ENCODE data around the gene NASP.
A peak's percentile ranks its signal among the peaks of the same experiment; 100 is the strongest.

Gene NASP

DNA sequence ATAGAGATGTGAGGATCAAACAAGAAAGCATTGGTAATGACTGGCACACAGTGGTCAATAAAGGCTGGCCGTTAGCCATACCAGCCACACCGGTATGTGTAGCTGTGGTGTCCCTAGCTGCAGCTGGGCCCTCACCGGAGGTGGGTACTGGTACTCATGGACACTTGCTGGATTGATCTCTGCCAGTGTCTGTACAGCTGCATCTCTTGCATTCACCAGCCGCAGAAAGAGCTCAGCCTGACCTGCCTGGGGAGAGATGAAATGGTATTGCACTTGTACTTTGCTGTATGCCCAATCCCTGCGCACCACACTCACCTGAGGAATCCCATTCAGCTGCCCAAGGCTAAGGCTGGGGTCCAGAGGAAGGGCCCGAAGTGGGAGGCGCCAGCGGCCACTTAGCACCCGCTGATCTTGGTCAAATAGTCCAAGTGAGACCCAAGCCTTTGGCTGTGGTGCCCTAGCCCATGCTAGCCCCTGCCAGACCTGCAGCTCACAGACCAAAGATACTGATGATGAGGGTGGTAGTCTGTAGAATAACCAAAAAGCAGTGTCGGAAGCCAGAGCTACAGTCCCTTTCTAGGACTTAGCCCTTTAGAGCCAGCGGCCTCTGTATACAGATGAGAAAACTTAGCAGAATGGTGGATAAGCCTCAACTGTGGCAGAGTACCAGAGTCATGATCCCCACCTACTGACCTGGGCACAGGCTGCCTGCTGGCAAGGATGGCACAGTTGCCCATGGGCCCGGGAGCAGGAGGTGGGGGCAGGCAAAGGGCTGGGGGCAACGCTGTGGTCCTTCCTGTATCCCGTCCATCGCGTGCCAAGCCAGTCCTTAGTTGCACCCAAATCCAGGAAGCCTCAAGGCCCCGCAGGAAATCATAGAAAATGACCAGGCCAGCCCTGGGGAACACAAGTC, 37.0 kb downstream of the NASP start:
- no peak for DNase-seq (ENCODE audit: low read depth)

- no peak for DNase-seq (ENCODE audit: low read depth)
Observed at GRCh38 chr1:45621501-45621836, 37.6 kb downstream of the NASP start.

- no peak for DNase-seq (ENCODE audit: low read depth)
Observed at GRCh38 chr1:45621895-45622523, 38.2 kb downstream of the NASP start.

DNA sequence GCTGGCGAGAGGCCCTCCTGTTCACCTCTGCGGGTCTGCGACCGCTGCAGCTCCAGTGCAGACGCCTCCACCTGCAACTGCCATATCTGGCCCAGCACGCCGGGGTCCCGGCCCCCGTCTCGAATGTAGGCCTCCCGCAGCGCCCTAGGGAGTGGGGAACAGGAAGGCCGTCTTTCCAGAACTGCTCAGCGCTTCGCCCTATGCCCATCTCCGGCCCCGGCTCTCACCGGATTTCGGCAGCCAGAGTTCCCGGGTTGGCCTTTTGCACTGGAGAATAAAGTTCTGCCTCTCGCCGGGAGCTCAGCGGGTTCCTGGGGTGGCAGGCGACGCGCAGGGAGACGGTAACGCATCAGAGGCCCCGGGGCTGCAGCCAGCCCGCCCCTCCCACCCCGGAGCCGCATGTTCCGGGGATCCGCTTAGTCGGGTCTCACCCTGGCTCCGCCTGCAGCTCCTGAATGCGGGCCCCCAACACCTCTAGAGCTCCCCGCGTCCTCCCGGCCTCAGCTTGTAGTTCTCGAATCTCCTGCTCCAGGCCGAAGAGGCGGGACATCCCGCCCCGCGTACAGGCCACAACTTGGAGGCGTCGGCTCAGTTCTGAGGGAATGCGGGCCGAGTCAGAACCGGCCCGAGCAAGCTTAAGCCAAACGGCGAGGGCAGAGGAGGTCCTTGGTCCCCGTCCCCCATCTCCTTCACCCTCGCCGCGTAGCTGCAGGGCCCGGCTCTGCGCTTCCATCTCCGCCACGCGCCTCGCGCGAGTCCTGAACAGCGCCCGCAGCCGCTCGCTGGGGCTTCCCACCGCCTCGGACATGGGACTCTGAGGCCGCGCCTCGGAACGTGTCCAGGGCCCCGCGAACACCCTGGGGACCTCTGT, 38.9 kb downstream of the NASP start:
- no peak for DNase-seq (ENCODE audit: low read depth)

DNA sequence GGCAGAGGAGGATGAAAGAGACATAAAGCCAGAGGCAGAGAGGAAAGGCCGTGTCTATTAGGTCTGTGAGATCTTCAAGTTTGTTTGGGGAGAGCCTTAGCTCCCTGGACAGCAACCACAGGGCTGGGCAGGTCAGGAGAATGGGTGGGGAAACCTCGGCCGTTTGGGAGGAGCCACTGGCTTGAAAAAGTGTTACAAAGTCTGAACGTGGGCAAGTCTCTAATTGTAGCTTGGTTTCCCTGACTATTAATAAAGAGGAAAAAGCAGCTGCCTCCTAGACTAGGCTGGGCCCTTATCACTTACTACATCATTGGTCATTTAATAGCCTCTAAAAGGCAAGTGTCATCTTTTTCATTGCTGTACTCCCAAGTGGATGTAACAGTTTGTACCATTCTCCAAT, 40.1 kb downstream of the NASP start, which contains the start of gene CCDC17:
Gene CCDC17, minus strand, starts transcription at position 83 of the 400 bp plus-strand sequence. CDS start 145 bp downstream, outside the sequence.
- no peak for DNase-seq (ENCODE audit: low read depth)

- no peak for DNase-seq (ENCODE audit: low read depth)
Observed at GRCh38 chr1:45629035-45629434, 45.2 kb downstream of the NASP start.

- no peak for DNase-seq (ENCODE audit: low read depth)
Observed at GRCh38 chr1:45630429-45630828, 46.6 kb downstream of the NASP start.

- DNase-seq (ENCODE audit: low read depth): no peak
Observed at GRCh38 chr1:45635211-45635610, 51.4 kb downstream of the NASP start.

DNA sequence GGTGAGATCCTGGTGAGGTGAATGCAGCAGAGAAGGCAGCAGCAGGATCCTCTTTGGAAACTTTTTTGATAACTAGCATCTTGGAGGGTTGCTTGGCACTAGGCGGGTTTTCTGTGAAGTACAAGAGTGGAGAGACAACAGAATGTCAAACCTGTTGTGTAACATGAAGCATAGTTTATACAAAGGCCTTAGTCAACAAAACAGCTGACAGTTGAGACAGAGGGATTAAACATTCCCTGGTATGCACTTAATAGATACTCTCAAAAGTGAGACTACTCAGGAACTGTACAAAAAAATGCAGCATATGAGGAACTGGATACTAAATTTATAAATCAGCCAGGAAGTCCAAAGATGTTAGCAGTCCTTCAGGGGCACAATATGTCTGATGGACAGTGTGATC, 56.5 kb downstream of the NASP start:
- DNase-seq (ENCODE audit: low read depth): peak; percentile 51

DNA sequence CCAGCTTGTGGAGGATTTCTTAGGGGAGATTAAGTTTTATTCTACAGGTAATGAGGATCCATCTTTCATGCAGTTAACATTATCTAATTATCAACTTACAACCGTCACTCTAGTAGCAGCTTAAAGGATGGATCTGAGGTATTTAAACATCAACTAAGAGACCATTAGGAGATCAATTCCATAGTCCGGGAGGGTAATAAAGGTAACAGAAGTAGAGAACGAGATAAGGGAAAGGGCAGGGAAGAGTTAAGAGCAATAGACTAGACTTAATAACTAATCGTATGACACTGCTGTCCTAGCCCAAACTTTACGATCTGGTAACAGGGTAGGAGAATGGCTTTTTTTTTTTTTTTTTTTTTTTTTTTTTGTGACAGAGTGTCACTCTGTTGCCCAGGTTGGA, 59.5 kb downstream of the NASP start:
- no peak for DNase-seq (ENCODE audit: low read depth)

DNA sequence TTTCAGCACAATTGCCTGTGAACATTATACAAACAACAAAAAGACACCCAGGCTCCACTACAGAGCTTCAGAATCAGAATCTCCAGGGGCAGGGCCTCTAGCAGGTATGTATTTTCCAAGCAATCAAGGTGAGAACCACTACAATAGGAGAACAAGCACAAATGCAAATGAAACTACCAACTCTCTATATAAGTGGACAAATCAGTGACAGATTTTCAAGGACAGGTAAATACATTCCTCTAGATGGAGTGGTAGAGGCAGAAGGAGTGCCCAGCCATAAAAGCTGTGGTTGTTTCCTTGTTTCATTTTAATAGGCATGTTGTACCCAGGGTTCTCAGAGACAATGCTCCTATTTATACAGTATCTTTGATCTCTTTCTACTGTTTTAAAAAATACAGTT, 60.1 kb downstream of the NASP start:
- no peak for DNase-seq (ENCODE audit: low read depth)

DNA sequence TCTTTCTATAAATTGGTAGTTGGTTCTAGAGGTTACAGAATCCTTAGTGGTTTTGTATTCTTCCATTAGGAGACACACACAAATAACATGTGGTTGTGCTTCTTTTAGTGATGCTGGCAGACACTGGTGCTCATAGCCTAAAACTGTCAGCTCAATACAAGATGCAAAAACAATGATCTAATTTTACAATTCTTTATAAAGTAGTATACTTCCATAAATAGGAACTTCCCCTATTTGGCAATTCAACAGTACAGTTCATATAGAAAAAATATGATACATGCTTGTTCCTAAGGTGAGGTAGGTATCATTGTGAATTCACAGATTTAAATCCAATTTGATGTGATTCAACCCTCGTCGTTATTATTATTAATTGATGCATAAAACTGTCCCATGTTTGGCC, 60.8 kb downstream of the NASP start:
- no peak for DNase-seq (ENCODE audit: low read depth)

GRCh38 chr1:45647248-45648021, 63.6 kb downstream of the NASP start:
- no peak for DNase-seq (ENCODE audit: low read depth)

- peak; percentile 61 for DNase-seq (ENCODE audit: low read depth)
Observed at GRCh38 chr1:45654540-45655280, 70.9 kb downstream of the NASP start.

GRCh38 chr1:45656573-45657226, 72.9 kb downstream of the NASP start:
- DNase-seq (ENCODE audit: low read depth): no peak

GRCh38 chr1:45658171-45658570, 74.3 kb downstream of the NASP start:
- no peak for DNase-seq (ENCODE audit: low read depth)

GRCh38 chr1:45659222-45659621, 75.4 kb downstream of the NASP start:
- no peak for DNase-seq (ENCODE audit: low read depth)

GRCh38 chr1:45660336-45660735, 76.5 kb downstream of the NASP start:
- DNase-seq (ENCODE audit: low read depth): no peak

DNA sequence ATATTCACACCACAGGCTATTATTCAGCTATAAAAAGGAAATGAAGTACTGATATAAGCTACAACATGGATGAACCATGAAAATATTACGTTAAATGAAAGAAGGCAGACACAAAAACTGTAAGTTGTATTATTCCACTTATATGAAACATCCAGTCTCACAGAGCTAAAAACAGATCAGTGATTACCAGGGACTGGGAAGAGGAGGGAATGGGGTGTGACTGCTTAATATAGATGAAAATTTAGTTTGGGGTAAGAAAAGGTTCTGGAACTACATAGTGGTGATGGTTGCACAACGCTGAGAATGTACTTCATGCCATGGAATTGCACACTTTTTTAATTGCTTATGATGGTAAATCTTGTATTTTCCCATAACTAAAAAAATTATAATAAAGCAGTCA, 83.0 kb downstream of the NASP start:
- no peak for DNase-seq (ENCODE audit: low read depth)

DNA sequence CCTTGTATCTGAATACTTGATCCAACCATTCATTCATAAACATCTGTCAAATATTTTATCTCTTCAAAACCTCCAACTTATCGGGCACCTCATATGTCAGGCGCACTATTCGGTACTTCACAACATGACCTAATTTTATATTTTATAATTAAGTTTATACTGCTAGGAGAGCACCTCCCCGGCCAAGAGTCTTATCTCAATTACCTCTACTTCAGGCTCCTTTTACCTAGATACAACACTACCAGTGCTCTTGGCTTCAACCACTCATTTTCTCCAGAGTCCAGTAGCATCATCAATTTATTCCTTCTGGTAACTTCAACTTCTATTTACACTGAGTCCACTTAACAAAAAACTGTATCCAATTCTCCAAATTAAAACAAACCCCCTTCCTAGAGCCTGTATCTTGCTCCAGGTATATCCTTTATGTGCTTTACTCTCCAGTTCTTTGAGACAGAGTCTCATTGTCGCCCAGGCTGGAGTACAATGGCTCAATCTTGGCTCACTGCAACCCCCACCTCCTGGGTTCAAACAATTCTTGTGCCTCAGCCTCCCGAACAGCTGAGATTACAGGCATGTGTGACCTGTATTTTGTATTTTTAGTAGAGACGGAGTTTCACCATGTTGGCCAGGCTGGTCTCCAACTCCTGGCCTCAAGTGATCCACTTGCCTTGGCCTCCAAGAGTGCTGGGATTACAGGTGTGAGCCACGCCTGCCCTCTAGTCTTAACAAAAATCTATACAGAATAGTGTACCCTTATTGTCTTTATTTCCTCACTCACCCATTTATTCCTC, 83.7 kb downstream of the NASP start:
- DNase-seq (ENCODE audit: low read depth): no peak
